ENCODE measurements around the gene NIPA2.

Gene NIPA2

DNA sequence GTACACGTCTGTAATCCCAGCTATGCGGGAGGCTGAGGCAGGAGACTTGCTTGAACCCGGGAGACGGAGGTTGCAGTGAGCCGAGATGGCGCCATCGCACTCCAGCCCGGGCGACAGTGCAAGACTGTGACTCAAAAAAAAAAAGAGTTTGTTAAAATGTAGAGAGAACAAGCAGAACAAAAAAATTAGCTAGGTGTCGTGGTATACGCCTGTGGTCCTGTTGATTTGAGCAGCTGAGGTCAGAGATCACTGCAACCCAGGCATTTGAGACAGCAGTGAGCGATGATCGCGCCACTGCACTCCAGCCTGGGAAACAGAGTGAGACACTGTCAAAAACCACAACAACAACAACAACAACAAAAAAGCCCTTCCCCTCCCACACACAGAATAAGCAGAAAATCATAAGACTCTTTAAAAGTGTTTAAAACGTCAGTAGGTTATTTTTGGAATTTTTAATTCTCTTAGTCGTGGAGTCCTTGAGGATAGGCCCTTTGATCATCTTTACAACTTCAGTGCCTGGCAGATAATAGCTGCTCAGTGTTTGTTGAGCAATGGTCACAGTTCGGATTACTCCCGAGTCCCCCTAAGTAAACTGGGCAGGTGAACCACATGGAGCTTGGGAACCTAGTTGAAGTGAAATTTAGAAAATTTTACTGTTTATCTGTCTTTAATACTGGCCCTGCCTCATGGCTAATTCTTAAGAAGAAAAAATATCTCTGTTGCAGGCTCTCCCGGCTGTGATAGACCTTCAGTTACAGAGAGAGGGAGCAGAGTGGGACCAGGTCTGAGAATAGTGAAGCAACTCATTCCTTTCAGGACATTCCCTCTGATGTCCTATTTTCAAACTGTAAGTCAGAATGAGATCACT is 6.2 kb downstream of the NIPA2 start:
- no peak for DNase-seq

DNA sequence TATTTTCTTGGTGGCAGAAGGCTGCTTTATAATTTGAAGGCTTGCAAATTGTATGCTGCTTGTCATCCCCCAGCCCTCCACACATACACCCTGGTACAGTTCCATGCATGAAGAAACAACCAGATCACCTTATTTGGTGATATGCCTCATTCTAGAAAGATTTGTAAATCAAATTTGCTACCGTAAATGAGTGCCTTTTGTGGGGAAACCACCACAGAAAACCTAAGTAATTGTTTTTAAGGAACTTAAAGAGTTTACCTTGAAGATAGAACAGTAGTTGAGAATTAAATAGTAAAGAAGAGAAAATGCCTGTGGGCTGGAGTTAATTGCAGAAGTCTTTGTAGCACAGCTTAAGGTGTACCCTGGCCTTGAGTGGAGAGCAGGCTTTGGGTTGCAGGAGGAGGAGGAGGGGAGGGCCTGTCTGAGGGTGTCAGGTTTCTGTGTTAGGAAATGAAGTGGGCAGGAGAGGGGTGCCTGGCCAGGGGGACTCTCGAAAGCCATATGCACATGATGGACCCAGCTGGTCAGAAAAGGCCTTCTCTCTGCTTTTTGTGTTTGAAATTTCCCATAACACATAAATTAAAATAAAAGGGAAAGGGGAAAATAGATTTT is 6.9 kb downstream of the NIPA2 start:
- DNase-seq = no peak

DNA sequence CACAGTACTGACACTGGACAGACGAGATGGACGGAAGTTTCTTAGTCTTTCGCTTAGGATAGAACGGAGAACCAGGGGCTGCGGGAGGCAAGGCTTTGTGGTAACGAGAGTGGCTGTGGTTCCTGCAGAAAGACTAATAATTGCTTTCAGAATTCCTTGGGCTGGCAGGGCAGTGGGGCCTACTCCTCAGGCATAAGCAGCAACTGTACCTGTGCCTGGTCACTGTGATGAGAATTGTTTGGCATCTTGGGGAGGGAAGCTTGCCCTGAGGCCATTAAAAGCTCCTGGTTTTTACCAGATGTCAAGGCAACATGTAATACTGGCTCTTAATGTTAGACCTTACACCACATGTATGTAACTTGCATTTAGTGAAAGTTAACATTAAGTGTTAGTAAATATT is 7.6 kb downstream of the NIPA2 start:
- DNase-seq = no peak

DNA sequence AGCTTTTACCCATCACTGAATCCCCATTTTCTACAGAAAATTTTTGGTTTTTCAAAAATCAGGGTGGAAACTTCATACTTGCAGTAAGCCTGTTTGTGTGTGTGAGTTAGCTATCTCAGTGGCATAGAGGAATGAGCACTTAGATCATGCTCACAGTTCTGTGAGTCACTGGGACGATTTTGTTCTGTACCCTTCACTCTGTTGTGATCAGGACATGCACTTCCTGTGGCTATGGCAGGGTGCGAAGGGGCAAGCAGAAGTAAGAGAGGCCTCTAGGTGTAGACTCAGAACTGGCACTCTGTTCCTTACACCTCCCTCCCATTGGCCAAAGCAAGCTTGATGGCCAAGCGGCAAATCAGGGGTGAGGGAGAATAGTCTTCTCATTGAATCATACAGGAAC is 11.6 kb downstream of the NIPA2 start:
- DNase-seq = no peak

DNA sequence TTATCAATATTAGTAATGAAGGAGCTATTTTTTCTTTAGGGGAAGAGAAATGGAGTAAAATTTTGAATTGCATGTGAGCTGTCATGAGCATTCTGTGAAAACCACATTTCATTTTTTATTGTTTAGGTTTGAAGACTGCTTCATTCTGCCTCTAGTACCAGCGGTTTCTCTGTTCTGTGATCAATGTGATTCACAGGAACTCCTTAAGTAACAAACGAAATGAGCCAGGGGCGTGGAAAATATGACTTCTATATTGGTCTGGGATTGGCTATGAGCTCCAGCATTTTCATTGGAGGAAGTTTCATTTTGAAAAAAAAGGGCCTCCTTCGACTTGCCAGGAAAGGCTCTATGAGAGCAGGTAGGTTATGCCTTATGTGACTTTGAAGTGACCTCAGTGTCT is 13.0 kb downstream of the NIPA2 start:
- no peak for DNase-seq

DNA sequence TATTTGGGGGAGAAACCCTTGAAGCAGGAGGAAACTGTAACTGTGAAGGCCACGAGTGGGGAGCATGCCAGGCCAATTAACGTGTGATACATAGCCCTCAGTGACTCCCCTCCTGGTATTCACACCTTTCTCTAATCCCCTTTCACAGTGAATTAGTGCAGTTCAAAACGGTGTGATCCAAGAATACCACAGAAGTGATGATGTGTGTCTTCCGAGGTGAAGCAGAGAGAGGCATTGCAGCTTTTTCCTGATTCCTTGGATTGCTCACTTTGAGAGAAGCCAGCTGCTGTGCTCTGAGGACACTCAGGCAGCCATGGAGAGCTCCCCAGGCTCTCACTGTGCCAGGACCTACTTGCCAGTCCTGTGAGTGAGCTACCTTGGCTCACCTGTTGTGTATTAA is 17.3 kb downstream of the NIPA2 start:
- DNase-seq = no peak

DNA sequence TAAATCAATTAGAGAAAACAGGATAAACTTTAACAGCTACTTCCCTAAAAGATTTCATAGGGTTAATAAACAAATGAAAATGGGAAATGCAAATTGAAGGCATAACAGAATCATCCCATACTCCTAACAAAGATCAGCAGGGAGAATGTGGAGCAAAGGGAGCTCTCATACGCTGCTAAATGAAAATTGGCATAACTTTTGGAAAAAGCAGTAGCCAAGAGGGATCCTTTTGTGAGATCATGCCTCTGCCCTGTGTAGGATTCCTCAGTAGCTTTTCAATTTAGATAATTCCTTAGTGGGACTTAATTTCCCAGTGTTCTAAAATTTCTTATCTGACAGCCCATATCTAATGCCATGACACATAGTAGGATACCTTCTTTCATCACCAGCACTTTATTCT is 18.2 kb downstream of the NIPA2 start:
- DNase-seq = no peak

DNA sequence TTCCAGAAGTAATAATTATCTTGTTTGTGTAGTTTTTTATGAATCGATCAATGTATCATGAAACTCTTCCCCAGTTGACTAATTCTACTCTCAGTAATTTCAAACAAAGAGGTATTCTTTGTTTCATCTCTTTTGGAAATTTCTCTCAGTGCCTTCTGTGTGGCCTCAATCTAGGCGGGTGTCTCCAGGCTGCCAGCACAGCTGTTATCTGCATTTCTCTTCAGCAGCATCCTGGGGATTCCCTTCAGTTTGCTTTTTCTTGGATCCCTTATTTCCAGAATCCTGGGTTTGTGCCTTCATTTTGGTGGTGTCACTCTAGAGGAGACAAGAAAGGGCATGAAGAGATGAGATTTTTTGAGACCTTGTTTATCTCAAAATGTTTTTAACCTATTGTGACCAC is 22.7 kb downstream of the NIPA2 start:
- DNase-seq = no peak

DNA sequence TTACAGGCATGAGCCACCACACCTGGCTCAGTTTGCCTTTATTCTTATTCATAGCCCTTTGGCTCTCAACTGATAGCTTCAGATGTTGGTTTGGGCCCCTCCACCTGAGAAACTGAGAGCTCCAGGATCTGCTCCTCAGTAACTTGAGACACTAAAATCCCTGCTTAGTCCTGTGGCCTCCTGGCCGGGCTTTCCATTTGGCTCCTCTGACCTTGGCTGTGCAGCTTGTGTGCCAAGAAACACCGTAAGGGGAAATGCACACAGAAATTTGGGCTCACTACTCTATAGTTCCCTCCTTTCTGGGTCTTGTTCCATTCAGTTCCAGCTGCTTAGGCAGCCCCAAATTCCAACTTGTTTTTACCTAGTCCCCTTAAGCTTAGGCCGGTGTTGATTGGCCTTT is 24.9 kb downstream of the NIPA2 start:
- DNase-seq = no peak

DNA sequence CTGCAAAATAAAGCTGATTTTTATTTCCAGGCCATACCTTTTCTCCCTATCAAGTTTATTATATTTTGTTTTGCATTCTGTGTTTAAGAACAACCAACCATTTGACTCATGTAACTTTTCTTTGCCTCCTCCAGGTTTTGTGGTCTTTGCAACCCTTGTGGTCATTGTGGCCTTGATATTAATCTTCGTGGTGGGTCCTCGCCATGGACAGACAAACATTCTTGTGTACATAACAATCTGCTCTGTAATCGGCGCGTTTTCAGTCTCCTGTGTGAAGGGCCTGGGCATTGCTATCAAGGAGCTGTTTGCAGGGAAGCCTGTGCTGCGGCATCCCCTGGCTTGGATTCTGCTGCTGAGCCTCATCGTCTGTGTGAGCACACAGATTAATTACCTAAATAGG is 27.6 kb downstream of the NIPA2 start:
- peak; percentile 62 for DNase-seq

DNA sequence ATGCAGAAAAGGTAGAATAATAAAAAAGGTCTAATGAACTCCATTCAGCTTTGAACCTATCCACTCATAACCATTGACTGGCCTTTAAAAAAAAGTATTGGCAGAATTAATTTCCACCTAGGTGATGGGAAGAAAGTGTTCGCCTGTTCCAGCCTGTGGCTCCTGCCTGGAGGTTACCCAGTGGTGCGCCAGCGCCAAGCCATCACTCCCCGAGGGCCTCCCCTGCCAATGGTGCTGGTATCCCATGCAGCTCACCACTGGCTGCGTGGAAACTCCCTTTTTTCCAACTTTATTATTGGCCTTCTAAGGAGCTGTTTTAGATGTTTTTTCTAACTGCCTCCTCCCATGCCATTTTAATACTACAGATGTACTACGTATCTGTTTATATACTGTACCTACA is 29.4 kb downstream of the NIPA2 start:
- DNase-seq = no peak

DNA sequence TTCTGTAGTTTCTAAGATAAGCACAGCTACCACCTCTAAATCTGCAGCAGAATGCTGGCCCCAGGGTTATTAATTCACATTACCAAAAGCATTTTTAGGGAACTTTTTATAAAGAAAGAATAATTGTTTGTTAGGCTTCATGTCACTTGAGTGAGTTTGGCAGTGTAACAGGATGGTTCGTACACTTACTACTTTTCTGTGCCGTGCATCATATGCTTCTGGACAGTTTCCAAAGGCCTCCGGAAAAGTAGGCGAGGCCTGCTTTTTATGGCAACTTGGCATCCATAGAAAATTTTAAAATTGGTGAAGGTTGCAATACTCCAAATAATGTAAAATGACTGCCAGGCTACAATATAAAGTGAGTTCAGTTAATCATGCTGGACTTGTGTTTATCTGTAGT is 30.0 kb downstream of the NIPA2 start:
- no peak for DNase-seq

DNA sequence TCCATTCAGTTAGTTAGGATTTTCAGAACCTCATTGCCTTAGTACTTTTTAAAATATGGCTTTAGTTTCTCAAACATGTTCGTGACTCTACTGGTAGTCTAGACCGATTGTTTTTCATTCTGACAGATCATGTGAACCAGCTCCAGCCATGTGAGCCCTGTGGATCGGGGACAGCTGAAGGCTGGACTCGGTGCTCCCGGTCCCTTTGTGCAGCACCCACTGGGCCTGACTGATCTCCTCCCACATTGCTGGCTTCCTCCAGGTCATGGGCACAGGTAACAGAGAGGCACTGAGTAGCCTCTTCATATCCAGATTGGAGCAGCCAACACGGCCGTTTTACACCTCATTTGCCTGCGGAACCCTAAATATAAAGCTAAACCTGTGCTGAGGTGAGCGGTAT is 30.5 kb downstream of the NIPA2 start:
- DNase-seq = no peak

DNA sequence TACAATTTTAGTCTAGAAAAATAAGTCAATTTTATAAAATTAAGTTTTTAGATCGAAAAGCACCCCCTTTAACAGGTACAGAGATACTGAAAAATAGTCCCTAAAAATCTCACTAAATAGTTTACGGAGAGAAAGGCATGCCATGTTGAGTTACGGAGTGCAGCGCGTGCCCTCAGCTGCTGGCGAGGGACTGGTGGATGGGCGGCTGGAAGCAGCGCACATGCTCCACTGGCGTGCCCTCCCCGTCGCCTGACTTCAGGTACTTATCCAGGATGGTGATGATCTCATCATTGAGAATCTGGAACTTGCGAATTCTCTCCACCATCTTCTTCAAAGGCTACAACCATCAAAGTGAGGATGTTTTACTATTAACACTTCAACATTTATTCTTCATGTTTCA is 31.4 kb downstream of the NIPA2 start:
- DNase-seq = no peak

DNA sequence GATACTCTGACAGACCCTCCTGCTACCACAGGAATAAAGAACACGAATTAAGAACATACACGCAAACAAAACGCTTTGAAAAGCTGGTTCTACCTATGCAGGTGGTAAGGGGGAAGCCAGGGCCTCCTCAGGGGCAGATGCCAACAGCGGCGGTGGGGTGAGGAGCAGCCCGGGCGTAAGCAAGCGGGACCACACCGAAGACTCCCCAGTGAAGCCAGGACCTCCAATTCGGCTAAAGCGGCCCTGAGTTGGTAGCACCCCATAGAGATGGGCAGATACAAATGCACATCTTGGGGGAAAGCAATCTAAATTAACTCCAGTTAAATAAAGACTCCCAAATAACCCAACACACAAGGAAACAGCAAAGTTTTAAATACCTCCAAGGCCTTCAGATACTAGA is 32.4 kb downstream of the NIPA2 start:
- no peak for DNase-seq

DNA sequence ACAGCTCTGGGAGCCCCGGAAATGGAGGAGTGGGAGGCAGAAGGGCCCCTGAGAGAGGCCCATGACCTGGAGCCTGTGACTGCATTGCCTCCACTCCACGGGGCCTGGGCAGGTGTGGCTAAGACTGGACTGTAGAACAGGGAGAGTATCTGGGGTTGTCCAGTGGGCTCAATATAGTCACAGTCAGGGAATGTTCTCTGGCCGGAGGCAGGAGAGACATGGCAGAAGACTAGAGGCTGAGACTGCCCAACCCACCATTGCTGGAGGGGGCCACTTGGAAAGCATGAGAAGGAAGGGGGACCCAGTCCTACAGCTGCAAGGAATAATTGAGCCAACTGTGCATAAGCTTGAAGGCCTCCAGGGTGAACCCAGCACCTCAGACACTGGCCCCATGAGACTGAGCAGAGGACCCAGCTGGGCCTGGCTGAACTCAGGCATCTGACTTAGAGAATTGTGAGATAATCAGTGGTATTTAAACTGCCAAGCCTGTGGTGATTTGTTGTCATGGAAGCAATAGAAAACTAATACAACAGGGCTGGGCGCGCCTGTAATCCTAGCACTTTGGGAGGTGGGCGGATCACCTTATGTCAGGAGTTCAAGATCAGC is 33.1 kb downstream of the NIPA2 start:
- DNase-seq = no peak

DNA sequence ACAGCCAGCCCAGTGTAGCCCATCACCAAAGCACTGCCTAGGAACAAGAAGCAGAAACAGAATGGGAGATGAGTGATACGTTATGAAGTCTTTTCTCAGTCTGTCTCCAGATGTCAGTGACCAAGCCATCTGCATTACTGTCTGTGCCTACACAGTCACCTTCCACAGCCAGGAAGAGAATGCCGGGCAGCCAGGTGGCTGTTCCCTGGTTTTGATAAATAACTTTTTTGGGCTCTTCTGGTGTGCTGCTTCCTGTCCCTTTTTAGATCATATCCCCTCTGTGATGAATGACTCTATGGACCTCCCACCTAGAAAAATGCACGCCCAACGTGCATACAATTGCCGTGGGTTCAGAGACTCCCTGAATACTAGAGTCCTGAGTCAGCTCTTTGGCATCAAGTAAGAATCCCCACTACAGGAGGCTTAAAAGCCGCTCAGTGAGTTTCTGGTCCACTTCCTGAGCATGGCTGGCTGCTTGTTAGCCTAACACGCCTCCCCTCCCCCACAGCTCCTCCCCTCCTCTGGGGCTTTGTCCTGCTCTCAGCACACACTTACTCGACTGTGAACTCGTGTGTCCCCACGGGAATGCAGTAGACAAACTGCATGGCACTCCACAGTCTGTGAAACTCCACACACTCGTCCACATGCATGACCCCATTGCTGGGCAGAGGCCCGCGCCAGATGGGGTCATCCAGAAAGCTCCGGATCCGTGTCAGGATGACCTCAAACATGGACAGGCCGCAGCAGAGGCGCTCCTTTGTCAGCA is 34.7 kb downstream of the NIPA2 start:
- DNase-seq = no peak

DNA sequence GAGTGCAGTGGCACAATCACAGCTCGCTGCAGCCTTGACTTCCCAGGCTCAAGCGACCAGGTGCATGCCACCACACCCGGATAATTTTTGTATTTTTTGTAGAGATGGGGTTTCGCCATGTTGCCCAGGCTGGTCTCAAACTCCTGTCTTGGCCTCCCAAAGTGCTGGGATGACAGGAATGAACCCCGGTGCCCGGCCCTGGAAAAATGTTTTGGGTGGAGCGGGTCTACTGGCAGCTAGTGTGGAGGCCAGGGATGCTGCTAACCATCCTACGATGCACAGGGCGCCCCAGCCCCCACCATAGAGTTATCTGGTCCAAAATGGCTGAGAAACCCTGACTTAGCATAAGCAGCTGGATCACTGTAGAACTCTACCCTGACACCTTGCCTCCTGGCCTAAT is 35.4 kb downstream of the NIPA2 start:
- no peak for DNase-seq

DNA sequence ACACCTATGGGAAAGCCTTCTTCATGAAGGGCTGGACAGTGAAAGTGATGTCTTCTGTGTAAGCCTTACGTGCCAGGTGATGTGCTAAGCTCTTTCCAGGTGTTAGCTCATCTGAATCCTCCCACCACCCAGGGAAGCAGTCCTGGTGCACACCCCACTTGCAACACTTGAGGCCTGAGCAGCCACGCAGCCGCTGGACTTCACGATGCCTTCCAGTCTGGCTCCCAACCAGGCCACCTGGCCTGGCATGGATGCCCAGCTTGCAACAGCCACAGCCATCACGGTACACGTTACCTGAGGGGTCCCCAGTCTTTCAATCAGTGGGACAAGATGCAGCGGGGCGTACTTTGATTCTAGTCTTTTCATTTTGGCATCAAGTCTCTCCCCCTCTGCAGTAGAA is 35.8 kb downstream of the NIPA2 start:
- DNase-seq = no peak

DNA sequence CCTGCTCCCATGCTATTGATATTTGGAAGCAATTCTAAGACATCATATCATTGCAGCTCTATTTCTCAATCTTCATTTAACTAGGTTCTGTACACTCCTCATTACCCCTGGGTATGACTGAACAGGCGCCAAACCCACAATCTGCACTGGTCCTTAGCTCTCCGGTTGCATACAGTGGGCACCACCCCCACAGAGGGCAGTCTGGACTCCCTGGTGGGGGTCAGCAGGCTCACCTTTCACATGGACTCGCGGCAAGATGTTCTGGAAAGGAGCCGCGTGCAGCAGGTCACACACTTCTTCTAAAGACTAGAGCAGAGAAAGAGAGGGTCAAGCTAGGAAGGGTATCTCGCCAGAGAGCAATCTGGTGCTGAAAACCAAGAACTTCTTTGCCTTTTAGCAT is 36.5 kb downstream of the NIPA2 start:
- no peak for DNase-seq

DNA sequence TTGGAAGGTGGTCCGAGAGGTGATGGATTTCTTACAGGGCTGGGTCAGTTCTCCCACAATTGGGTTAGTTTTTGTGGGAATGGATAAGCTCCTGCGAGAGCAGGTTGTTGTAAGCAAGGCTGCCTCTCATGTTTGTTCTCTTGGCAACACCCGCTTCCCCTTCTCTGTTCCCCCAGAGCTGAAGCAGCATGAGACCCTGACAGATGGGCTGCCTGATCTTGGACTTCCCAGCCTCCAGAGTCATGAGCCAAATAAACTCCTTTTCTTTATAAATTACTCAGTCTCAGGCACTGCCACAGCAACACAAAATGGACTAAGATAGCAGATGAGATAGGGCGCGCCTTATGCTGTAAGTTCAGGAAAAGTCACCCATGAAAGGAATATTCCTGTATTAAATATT is 38.7 kb downstream of the NIPA2 start:
- DNase-seq = no peak

DNA sequence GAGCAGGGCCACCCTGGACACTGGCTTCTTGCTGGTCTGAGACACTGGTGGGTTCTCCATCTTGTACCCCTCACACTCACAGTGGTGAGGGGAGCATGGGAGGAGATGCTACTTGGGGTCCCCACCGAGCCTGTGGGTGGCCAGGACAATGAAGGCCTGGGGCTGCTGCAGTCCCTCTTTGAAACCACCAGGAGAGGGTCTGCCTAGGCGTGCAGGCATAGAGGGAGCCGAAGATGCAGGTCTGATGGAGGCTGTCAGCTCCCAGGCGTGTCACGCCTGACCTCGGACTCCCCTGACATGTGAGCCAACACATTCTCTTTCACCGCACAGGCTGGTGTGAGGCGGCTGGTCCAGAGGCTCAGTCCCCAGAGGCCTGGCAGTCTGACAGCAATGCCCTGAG is 39.1 kb downstream of the NIPA2 start:
- DNase-seq = no peak

DNA sequence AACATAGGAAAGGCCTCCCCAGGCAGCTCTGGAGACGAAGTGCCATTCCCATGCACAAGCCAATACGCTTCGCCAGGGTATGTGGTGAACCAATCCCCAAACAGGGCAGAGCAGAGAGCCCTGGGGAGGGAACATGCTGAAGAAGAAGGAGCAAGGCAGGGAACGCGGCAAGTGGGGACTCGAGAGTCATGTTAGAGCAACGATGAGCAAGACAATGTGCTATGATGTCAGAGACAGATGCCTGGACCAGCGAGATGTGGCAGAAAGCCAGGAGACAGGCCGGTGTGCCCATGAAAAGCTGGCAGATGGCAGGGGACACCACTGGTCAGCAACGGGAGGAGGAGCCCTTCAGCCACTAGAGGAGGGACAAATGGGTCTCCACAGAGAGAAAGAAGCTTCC is 39.6 kb downstream of the NIPA2 start:
- no peak for DNase-seq

All from hematopoietic multipotent progenitor cell treated with erythropoietin and hydrocortisone succinate and interleukin-3 and kit ligand, for 4 days (in vitro differentiated cells).